Uterus (tissue), 2 donors: Measurements from ENCODE around the gene ZC3H4.

ENCODE experiments used
- CTCF ChIP-seq, 4 experiments: fragments of 200-600 bp in 2 of 4; fragments of 450-650 bp in 2 of 4; sonication (generic) in 2 of 4; IDR thresholded peaks; one replicate each; pipeline ENCODE4 v1.5.1; 2016 to 2019; ENCODE audit warnings: antibody characterized with exemption in 4 of 4, mild to moderate bottlenecking in 2 of 4, moderate library complexity in 1 of 4
- POLR2A ChIP-seq, 2 donors: fragments of 450-650 bp; IDR thresholded peaks; one replicate each; pipeline ENCODE4 v1.6.1; 2016; ENCODE audit warnings: antibody characterized with exemption in 2 of 2, mild to moderate bottlenecking in 1 of 2, moderate library complexity in 1 of 2

- no peak for TF ChIP-seq CTCF (IDR thresholded peaks at IDR 0.05)
- TF ChIP-seq POLR2A (IDR thresholded peaks at IDR 0.05): no peak
Observed at GRCh38 chr19:47084879-47085439, 28.6 kb downstream of the ZC3H4 start.
